HG03354 (cell line): ENCODE results near the gene BARHL1.
"Not testable (repeated sequence)": the region's sequence is repeated elsewhere in the genome, so short reads cannot be mapped to it uniquely, and the experiment has no call there.

Experiments used
- ATAC-seq: cut with Tn5 transposase; IDR thresholded peaks from one replicate; pipeline ENCODE4 v1.9.1; 2021; ENCODE audit warnings: mild to moderate bottlenecking; ENCODE audit not compliant: unreplicated experiment, poor library complexity, severe bottlenecking

BARHL1 gene

DNA sequence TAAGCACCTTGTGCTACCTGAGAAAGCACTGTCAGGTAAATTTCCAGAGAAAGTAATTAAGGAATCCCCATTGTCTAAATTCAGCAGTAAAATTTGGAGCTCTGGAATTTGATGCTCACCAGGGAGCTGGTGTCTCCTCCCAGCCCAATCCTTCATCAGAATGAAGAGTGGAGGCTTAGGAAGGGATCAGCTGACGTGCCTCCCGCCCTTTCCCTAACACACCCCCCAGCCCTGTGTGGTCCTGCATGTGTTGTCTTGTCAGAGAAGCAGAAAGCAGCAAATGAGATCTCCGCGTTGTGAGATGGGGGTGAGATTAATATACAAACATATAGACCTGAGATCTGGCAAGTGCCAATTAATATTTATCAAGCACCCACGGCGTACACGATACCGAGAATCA, 26.9 kb upstream of the BARHL1 start:
- no peak for ATAC-seq

- no peak for ATAC-seq
Measured at GRCh38 chr9:132556235-132556634, 26.2 kb upstream of the BARHL1 start.

DNA sequence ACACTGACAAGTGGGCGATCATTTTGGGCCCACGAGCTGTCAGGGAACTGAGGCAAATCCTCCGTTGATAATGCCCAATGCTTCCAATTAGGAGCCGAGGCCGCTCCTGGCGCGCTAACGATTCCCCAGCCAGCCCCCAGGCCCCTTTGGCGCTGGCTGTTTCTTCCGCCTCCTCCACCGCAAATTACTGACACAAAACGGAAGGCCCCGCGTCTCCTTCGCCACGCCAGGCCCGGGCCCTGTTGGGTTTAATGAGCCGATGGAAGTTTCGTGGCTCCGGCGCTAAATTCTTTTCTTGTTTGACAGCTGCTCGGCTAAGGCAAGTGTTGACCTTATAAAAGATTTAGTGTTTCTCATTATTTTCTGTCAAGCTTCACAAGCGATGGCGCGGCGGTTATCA, 25.7 kb upstream of the BARHL1 start:
- ATAC-seq = no peak

DNA sequence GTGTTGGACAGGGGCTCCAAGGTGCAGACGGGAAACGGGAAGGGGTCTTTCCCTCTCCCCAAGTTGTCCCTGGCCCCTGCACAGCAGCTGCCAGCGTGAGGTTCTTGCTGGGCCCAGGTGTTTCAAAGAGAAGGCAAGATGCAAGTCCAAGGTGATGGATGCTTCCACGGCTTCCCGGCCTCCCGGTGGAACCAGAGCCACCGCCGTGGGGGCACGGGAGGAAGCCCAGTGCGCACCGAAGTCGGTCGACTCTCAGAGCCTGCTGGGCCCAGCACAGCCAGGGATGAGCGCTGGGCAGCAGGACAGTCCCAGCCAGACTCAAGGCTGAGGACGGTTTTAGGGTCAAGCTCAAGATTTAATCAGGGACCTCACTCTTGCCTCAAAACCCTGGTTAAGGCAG, 25.2 kb upstream of the BARHL1 start:
- no peak for ATAC-seq

DNA sequence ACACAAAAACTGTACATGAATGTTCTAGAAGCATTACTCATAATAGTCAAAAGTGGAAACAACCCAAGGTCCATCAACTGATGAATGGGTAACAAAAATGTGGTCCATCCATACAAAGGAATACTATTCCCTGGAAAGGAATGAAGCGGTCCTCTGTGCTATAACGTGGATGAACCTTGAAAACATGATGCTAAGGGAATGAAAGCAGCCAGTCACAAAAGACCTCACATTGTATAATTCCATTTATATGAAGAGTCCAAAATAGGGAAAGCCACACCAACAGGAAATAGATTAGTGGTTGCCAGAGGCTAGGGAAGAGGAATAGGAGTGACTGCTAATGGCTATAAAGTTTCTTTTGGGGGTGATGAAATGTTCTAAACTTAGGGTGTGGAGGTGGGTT, 22.7 kb upstream of the BARHL1 start:
- no peak for ATAC-seq

- ATAC-seq = no peak
Measured at GRCh38 chr9:132560616-132561202, 21.7 kb upstream of the BARHL1 start.

DNA sequence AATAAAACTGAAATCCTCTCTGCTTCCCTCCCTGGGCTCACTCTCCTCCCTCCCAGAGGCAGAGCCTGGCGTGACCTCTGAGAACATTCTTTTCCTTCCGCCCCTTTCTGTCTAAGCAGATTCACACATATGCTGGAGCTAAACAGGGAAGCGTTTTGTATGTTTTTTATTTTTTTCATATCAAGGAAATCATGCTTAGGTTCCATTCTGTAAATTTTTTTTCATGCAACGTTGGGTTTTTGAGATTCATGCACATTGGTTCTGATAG, 20.2 kb upstream of the BARHL1 start:
- ATAC-seq = no peak

DNA sequence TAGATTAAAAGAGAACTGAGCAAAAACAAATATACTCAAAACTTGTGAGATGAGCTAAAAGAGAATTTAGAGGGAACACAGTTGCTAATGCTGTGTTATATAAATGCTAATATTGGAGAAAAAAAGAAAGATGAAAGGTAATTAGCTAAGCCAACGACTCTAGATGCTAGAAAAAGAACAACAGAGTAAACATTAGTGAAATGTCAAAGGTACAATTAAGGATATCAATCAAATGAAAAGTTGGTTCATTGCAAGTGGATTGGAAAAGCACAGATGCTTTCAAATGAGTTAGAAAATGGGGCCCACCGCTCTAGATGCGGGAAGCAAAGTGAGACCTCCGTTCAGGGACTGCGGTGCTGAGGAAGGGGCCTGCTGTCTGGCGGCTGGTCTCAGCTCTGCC, 17.9 kb upstream of the BARHL1 start:
- no peak for ATAC-seq

DNA sequence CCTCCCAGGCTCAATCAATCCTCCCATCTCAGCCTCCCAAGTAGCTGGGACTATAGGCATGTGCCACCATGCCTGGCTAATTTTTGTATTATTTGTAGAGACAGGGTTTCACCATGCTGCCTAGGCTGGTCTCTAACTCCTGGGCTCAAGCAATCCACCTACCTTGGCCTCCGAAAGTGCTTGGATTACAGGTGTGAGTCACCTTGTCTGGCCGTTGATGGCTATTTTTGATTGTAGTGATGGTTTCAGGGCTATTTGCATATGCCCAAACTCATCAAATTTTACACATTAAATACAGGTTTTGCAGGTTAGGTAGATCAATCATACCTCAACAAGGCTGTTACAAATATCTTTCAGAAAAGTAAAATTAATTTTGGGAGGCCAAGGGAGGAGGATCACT, 13.6 kb upstream of the BARHL1 start:
- not testable (repeated sequence) for ATAC-seq

DNA sequence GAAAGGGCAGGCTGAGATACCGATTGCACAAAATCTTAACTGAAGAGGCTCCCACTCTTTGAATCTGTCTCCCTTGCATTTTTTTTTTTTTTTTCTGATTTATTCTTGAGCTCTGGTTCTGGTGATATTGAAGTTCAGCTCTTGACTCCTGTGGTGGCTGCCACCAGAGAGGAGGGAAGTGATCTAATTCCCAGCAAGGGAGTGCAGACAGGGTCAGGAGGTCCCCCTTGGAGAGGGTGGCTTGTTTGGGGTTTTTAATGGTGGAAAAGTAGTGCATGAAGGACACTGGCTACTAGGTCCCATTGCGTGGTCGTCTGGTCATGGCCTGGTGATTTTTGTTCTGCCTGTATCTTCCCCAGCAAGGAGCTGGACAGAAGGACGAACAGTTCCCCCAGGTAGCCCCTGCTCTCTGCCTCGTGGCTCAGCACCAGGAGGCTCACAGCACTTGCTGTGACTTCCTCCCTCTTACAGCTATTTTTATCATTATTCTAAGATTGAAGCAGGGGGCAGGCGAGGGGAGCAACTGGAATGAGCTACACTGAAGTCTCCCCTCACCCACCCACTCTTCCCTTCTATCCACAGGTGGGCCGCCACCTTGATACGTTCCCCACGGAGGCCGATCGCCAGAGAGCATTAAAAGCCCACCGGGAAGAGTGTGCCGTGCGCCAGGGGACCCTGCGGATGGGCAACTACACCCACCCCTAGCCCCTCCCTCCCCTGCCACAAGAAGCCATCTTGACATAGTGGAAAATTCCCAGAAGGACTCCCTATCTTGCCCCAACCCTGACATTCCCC, 10.4 kb upstream of the BARHL1 start:
- no peak for ATAC-seq

- no peak for ATAC-seq
Measured at GRCh38 chr9:132572921-132573320, 9.5 kb upstream of the BARHL1 start.

- no peak for ATAC-seq
Measured at GRCh38 chr9:132575005-132575609, 7.3 kb upstream of the BARHL1 start.

- ATAC-seq = no peak
Measured at GRCh38 chr9:132575811-132576210, 6.6 kb upstream of the BARHL1 start.

- ATAC-seq = no peak
Measured at GRCh38 chr9:132577119-132577518, 5.3 kb upstream of the BARHL1 start.

DNA sequence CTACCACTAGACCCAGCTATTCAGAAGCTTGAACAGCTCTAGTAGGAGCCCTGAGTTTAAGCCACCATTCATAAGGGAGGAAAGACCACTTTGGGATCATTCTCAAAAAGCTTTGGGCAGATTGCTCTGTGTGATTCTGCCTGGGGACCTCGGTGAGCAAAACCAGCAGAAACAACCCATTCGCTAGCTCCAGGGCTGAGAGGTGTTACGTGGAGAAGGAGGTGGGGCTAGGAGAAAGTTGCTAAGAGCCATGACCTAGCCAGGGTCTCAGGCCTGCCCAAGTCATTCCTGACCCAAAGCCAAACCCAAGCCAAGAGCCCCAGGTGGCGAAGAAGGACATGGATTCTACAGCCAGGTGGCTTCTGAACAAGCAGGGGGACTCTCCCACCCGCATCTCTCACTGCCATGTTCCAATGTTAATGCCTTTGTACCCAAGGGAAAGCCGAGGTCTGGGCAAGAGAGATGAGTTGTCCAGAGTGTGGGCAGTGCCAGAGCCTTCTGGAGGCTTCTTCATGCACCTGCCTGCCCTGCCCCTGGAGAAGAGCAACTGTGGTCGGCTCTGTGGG, 4.0 kb upstream of the BARHL1 start:
- no peak for ATAC-seq

GRCh38 chr9:132579427-132579798, 3.0 kb upstream of the BARHL1 start:
- ATAC-seq = no peak

DNA sequence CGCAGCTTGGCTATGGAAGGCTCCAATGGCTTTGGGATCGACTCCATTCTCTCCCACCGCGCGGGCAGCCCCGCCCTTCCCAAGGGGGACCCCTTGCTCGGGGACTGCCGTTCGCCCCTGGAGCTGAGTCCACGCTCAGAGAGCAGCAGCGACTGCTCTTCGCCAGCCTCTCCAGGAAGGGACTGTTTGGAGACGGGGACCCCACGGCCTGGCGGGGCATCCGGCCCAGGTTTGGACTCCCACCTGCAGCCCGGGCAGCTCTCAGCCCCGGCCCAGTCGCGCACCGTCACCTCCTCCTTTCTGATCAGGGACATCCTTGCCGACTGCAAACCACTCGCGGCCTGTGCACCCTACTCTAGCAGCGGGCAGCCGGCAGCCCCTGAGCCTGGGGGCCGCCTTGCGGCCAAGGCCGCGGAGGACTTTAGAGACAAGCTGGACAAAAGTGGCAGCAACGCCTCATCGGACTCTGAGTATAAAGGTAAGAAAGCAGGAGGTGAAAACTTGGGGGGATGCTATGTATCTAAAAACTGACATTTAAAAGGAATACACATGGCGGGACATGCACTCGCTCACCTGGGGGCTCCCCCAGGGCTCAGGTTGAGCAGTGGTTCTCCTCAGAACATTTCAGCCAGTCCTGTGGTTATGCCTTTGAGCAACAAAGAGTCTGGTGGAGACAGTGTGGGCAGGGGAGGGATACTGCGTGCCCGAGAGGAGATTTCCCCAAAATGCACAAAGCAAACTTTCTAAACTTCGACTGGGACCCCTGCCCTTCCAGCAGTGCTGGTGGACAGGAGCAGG, 579 bp downstream of the BARHL1 start:
- no peak for ATAC-seq

GRCh38 chr9:132583584-132584304, 1.3 kb downstream of the BARHL1 start:
- no peak for ATAC-seq

DNA sequence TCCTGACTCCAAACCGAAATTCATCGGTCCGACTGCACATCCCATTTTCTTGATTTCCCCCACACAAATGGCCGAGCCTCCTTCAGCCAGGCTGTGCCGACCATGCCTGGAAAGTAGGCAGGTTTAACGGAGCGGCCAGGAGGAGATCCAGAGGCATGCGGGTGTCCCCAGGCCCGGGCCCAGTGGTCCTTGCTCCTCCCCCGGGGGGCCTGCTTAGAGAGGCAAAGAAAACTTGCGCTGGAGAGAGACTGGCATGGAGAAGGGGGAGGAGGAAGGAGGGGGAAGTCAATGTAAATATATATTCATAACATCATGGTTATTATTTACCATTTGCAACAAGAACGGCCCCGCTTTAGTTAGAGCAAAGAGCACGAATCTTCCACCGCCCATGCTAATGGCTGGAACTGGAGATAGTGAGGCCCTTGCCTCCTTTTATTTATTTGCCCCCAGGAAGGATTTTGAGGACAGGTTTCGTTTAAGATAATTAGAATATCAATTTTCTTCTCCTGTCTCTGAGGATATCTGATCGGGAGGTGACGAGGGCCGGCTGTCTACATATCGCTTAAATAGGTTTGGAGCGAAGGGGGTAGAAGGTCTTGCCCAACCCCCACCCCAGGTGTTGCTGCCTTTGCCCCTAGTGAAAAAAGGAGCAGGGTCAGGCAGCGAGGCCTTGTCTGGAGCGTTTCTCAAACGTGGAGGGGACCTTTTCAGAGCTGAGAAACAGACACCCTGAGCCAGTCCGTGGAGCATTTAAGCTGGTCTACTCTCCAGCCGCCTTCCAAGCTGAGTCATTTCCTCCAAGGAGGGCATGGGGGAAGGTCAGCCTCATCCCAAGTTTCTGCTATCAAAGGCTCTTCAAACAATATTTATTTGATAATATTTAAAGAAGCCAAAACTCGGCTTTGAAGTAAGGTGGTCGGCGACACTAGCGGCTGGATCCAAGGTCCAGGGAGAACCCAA, 2.5 kb downstream of the BARHL1 start:
- no peak for ATAC-seq
